GM12801 (cell line): ENCODE data around the gene ZNF76.

ENCODE experiments used
- CTCF ChIP-seq: IDR thresholded peaks from one replicate; pipeline ENCODE4 v1.5.1; 2011; ENCODE audit warnings: control low read depth; ENCODE audit not compliant: insufficient read length; ENCODE audit errors: extremely low read depth

ZNF76 gene

GRCh38 chr6:35272005-35272404 lies 12.5 kb downstream of the ZNF76 start:
- no peak for TF ChIP-seq CTCF

GRCh38 chr6:35273822-35274559 lies 14.5 kb downstream of the ZNF76 start:
- no peak for TF ChIP-seq CTCF

- TF ChIP-seq CTCF: no peak
Observed at GRCh38 chr6:35275744-35276260, 16.3 kb downstream of the ZNF76 start.

- TF ChIP-seq CTCF: no peak
Observed at GRCh38 chr6:35278708-35279107, 19.2 kb downstream of the ZNF76 start.

GRCh38 chr6:35280903-35281302 lies 21.4 kb downstream of the ZNF76 start:
- no peak for TF ChIP-seq CTCF

- no peak for TF ChIP-seq CTCF
Observed at GRCh38 chr6:35282472-35282871, 22.9 kb downstream of the ZNF76 start.

GRCh38 chr6:35283361-35283760 lies 23.8 kb downstream of the ZNF76 start:
- TF ChIP-seq CTCF: no peak
